NT2/D1 (cell line): Measurements from ENCODE around the gene FAM174B.

Source experiments
- YY1 ChIP-seq: IDR thresholded peaks from 2 replicates; pipeline ENCODE4 v1.6.1; 2011; ENCODE audit not compliant: insufficient read length, insufficient read depth
- ZNF274 ChIP-seq: IDR thresholded peaks from 2 replicates; pipeline ENCODE4 v1.6.1; 2011; ENCODE audit warnings: mild to moderate bottlenecking, low read depth, low read length

DNA sequence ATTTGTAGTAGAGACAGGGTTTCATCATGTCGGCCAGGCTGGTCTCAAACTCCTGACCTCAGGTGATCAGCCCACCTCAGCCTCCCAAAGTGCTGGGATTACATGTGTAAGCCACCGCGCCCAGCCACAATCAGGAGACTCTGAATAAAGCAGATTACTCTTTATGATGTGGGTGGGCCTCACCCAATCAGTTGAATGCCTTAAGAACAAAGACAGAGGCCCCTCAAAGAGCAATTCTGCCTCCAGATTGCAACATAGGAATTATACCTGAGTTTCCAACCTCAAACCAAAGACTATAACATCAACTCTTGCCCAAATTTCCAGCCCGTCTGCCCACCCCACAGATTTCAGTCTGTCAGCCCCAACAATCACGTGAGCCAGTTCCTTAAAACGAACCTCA lies 18.8 kb upstream of the FAM174B start:
- TF ChIP-seq ZNF274 (no peak), YY1 (no peak)
